ENCODE measurements around the gene HOXA7. TPM values are rescaled to one million over a fixed set of nuclear protein-coding genes. Genes with fewer than 3 reads are reported as not detected.

Gene HOXA7
- total RNA-seq, 6 experiments from 2014 or later: not detected

GRCh38 chr7:27153526-27153925 lies 2.9 kb downstream of the HOXA7 start:
- Histone ChIP-seq H3K4me3 (no peak overlapping the region), H3K36me3 (no peaks in the 10 kb centered on the region), H3K9me3 (no peaks in the 10 kb centered on the region), H3K27ac (no peak overlapping the region), H3K27me3 (peaks cover 43 to 70% of the 10 kb centered on the region in 2 donors), H3K4me1 (peaks cover 0 to 7% (median 4%) of the 10 kb centered on the region in 4 donors)
- DNase-seq (no peak), ATAC-seq (no peak)
- intact Hi-C loops (cut with DNase I): loop anchor here in 1 of 2 donors (10.0 kb wide), 1 partner anchor 779 kb away; no protein-coding TSS in a partner anchor
- no peak for TF ChIP-seq POLR2A (IDR thresholded peaks at IDR 0.05)
- TF ChIP-seq, protein P1, sequence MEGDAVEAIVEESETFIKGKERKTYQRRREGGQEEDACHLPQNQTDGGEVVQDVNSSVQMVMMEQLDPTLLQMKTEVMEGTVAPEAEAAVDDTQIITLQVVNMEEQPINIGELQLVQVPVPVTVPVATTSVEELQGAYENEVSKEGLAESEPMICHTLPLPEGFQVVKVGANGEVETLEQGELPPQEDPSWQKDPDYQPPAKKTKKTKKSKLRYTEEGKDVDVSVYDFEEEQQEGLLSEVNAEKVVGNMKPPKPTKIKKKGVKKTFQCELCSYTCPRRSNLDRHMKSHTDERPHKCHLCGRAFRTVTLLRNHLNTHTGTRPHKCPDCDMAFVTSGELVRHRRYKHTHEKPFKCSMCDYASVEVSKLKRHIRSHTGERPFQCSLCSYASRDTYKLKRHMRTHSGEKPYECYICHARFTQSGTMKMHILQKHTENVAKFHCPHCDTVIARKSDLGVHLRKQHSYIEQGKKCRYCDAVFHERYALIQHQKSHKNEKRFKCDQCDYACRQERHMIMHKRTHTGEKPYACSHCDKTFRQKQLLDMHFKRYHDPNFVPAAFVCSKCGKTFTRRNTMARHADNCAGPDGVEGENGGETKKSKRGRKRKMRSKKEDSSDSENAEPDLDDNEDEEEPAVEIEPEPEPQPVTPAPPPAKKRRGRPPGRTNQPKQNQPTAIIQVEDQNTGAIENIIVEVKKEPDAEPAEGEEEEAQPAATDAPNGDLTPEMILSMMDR (IDR thresholded peaks at IDR 0.05): no peak
- WGBS (ENCODE audit: insufficient coverage, low coverage, low lambda C conversion rate, missing lambda C conversion rate): 23% methylated on average over 3 of the region's 3 CpGs

- no peak for TF ChIP-seq POLR2A (IDR thresholded peaks at IDR 0.05)
- TF ChIP-seq, protein P1 (IDR thresholded peaks at IDR 0.05): no peak
- Histone ChIP-seq H3K4me1 (peaks cover 0 to 7% (median 4%) of the 10 kb centered on the region in 4 donors), H3K27me3 (peaks cover 38 to 74% of the 10 kb centered on the region in 2 donors), H3K36me3 (no peaks in the 10 kb centered on the region), H3K9me3 (no peaks in the 10 kb centered on the region), H3K4me3 (no peak overlapping the region), H3K27ac (no peak overlapping the region)
- WGBS (ENCODE audit: insufficient coverage, low coverage, low lambda C conversion rate, missing lambda C conversion rate): 7% methylated on average over 10 of the region's 22 CpGs
- intact Hi-C loops (cut with DNase I): loop anchor here in 1 of 2 donors (10.0 kb wide), 1 partner anchor 778 kb away; no protein-coding TSS in a partner anchor
- ATAC-seq (no peak), DNase-seq (peak in 2 of 3 donors; percentile 34 to 46)
Observed at GRCh38 chr7:27152816-27153442, 3.5 kb downstream of the HOXA7 start.

- no peak within 1 kb of the TSS for H3K4me3 ChIP-seq
- 7% methylated on average over 35 of the region's 53 CpGs for WGBS (ENCODE audit: insufficient coverage, low coverage, low lambda C conversion rate, missing lambda C conversion rate)
- H3K27me3 ChIP-seq: peaks cover 32 to 80% of the 10 kb centered on the region in 2 donors
- H3K9me3 ChIP-seq: no peaks in the 10 kb centered on the region
- TF ChIP-seq, protein P1 (IDR thresholded peaks at IDR 0.05): no peak
- TF ChIP-seq POLR2A (IDR thresholded peaks at IDR 0.05): no peak
- no peak for ATAC-seq
- H3K36me3 ChIP-seq: no peaks in the 10 kb centered on the region
- intact Hi-C loops (cut with DNase I): loop anchor here in 1 of 2 donors (10.0 kb wide), 1 partner anchor 777 kb away; no protein-coding TSS in a partner anchor
- peak in 2 of 3 donors; percentile 31 to 47 for DNase-seq
- no peak within 1 kb of the TSS for H3K27ac ChIP-seq
- H3K4me1 ChIP-seq: peaks cover 0 to 7% (median 4%) of the 10 kb centered on the region in 4 donors
Observed at GRCh38 chr7:27151931-27152815, 4.3 kb downstream of the HOXA7 start, which contains the start of gene HOXA3. Gene HOXA3 (minus strand): TSS chr7:27152583. CDS start chr7:27110640, 41,943 bp downstream.

DNA sequence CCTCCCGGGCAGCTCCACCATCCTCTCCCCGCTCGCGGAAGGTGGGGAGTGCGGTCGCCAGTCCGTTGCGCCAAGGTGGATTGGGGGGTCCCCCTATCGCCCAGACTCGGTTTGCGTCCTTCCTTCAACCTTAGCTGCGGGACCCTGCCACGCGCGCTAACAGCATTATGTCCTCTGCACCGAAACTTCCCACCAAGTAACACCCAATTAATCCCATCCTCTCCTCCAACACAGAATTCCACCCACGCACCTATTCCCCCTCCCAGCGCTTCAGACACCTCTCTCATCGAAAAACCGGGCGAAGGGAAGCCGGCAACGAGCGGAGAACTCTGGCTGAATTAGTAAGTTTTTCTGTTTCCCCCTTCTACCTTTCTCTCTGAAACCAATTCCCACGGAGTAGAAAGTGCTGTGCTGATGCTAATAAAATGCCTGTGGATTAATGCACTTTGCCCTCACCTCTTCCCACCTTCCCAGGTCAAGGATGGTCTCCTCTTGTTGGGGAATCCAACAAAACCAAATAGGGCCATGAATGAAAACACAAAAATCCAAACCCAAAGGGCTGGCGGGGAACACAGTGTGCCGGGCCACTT lies 5.0 kb downstream of the HOXA7 start:
- peak overlapping the region in 2 of 3 donors; percentile 7 to 37 for H3K4me3 ChIP-seq
- no peak for ATAC-seq
- no peak overlapping the region for H3K27ac ChIP-seq
- no peaks in the 10 kb centered on the region for H3K36me3 ChIP-seq
- 7% methylated on average over 16 of the region's 27 CpGs for WGBS (ENCODE audit: insufficient coverage, low coverage, low lambda C conversion rate, missing lambda C conversion rate)
- peak in 2 of 3 donors; percentile 37 to 45 for DNase-seq
- H3K9me3 ChIP-seq: no peaks in the 10 kb centered on the region
- H3K27me3 ChIP-seq: peaks cover 32 to 74% of the 10 kb centered on the region in 2 donors
- peaks cover 0 to 7% (median 4%) of the 10 kb centered on the region in 4 donors for H3K4me1 ChIP-seq
- no peak for TF ChIP-seq POLR2A (IDR thresholded peaks at IDR 0.05)
- TF ChIP-seq, protein P1 (IDR thresholded peaks at IDR 0.05): no peak
- intact Hi-C loops (cut with DNase I): loop anchor here in 1 of 2 donors (10.0 kb wide), 1 partner anchor 777 kb away; no protein-coding TSS in a partner anchor
